GM18951 (cell line): ENCODE results near the gene PRRC2B.

Source experiments
- POLR2A ChIP-seq: IDR thresholded peaks from 4 replicates; pipeline ENCODE4 v1.6.1; 2011; ENCODE audit warnings: mild to moderate bottlenecking; ENCODE audit not compliant: insufficient read length, insufficient read depth; ENCODE audit errors: extremely low read depth
- in situ Hi-C: fragments of 300-500 bp; cut with MboI; formaldehyde crosslinking; loops from one replicate; pipeline ENCODE4 v1.12.0; 2022; ENCODE audit warnings: low sequenced_read_pairs, mixed read lengths, inconsistent platforms; ENCODE audit not compliant: unreplicated experiment

PRRC2B gene

GRCh38 chr9:131422241-131422792 is 28.4 kb downstream of the PRRC2B start:
- TF ChIP-seq POLR2A = no peak
- in situ Hi-C loops = no loop called here

GRCh38 chr9:131423171-131423581 is 29.3 kb downstream of the PRRC2B start:
- no peak for TF ChIP-seq POLR2A
- in situ Hi-C loops = no loop called here

- in situ Hi-C loops = no loop called here
- TF ChIP-seq POLR2A = no peak
Measured at GRCh38 chr9:131426545-131426944, 32.7 kb downstream of the PRRC2B start.

GRCh38 chr9:131429121-131430012 is 35.5 kb downstream of the PRRC2B start:
- in situ Hi-C loops = no loop called here
- no peak for TF ChIP-seq POLR2A

GRCh38 chr9:131432050-131432449 is 38.2 kb downstream of the PRRC2B start:
- in situ Hi-C loops = no loop called here
- no peak for TF ChIP-seq POLR2A

- in situ Hi-C loops = no loop called here
- no peak for TF ChIP-seq POLR2A
Measured at GRCh38 chr9:131432597-131433301, 38.9 kb downstream of the PRRC2B start.

GRCh38 chr9:131433302-131433854 is 39.5 kb downstream of the PRRC2B start:
- TF ChIP-seq POLR2A = no peak
- in situ Hi-C loops = no loop called here

GRCh38 chr9:131434673-131435072 is 40.8 kb downstream of the PRRC2B start:
- in situ Hi-C loops = no loop called here
- TF ChIP-seq POLR2A = no peak

- in situ Hi-C loops = no loop called here
- no peak for TF ChIP-seq POLR2A
Measured at GRCh38 chr9:131436376-131436775, 42.5 kb downstream of the PRRC2B start.

GRCh38 chr9:131436865-131437271 is 43.0 kb downstream of the PRRC2B start:
- TF ChIP-seq POLR2A = no peak
- in situ Hi-C loops = no loop called here

GRCh38 chr9:131438190-131438589 is 44.3 kb downstream of the PRRC2B start:
- no peak for TF ChIP-seq POLR2A
- in situ Hi-C loops = no loop called here

GRCh38 chr9:131439224-131439623 is 45.3 kb downstream of the PRRC2B start:
- no peak for TF ChIP-seq POLR2A
- in situ Hi-C loops = no loop called here

- TF ChIP-seq POLR2A = no peak
- in situ Hi-C loops = no loop called here
Measured at GRCh38 chr9:131441441-131441840, 47.6 kb downstream of the PRRC2B start.
